ENCODE measurements around the gene CCDC120. TPM values are rescaled to one million over a fixed set of nuclear protein-coding genes. Genes with fewer than 3 reads are reported as not detected.

CCDC120 gene
- total RNA-seq, 1 experiment from 2014 or later: 11.0 TPM

DNA sequence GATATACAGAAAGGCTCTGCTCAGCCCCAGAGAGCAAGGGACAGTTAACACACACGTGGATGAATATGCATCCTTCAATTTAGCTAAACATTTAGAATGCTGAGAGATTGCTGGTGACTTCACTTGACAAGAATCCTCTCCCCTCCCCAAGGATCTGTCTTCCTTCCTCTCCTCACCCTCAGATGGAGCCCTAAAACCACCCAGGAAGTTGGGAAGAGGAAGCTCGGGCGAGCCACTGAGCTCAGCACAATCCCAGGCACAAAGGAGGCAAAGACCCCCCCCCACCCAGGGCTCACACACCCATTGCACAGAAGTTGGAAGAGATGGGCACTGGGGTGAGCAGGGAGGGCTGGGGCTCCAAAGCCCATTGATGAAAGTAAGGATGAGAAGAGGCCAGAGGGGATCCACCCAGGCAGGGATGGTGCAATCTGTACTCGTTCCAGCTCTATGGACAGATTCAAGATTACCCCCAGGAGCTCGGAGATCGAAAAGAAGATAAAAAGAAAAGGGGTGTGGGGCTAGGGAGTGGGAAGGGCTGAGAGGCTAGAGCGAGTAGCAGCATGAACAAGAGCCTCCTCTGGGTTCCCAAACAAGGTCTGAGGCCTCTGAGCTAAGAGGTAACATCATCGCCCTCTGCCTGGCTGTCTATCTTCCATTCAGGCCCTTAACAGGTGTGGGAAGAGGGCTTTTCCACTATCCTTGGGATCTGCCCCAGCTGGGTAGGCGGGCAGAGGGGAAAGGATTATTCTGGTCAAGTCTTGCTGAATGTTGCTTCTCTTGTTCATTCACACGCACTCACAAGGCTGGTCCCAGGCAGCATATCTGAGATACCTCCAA is 16.8 kb upstream of the CCDC120 start:
- H3K27me3 ChIP-seq (ENCODE audit: control insufficient read depth, insufficient read depth, low read length): no peaks in the 10 kb centered on the region
- ATAC-seq: no peak
- CTCF ChIA-PET: interaction anchor here (0.6 to 0.7 kb wide), 2 partner anchors 39 to 273 kb away, joined by 3 to 7 read pairs; no protein-coding TSS in a partner anchor

DNA sequence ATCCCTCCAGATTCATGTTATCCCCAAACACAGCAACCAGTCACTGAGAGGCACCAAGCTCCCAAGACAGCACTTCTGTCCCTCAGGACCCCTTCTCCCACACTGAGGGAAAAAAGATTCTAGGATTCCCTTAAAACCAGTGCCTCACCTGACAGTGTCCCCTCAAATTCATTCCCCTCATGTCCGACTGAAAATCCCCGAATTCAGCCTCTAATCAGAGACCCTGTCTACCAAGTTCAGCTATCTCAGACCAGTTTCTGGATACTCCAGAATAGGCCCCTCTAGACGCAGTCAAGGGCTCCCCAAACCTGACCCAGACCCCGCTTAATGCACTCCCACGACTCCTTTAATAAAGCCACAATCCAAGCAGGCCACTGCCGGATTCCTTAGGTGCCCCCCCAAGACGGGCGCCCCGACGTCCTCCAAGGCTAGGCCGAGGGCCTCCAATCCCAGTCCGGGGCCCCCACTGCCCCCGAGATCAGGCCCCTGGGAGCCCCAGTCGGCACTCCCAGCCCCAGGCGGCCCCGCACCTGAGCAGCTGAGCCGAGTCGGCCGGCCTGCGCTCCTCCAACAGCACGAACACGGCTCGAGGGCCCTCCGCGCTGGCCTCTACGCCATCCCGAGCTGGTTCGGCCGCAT is 16.1 kb upstream of the CCDC120 start:
- in situ Hi-C loops (cut with HindIII; ENCODE audit: low pct_unique_long_range_greater_than_20kb, low sequenced_read_pairs): no loop called here
- intact Hi-C loops (cut with micrococcal nuclease; ENCODE audit: unreplicated experiment): loop anchor here (10.0 kb wide), 1 partner anchor 68 kb away; the partner anchor contains the start of gene KCND1
- Histone ChIP-seq H3K27ac (ENCODE audit: low read length) (peak overlapping the region; percentile 91), H3K36me3 (ENCODE audit: control insufficient read depth, insufficient read depth, low read length) (no peaks in the 10 kb centered on the region; the same call in 1 of the 2 replicates), H3K27me3 (ENCODE audit: control insufficient read depth, insufficient read depth, low read length) (no peaks in the 10 kb centered on the region), H3K4me1 (ENCODE audit: control insufficient read depth, insufficient read depth, low read length) (peaks cover 18% of the 10 kb centered on the region), H3K4me3 (ENCODE audit: low read depth in 2 of 2, low read length in 2 of 2) (peak overlapping the region; percentile 73 to 93), H3K9me3 (ENCODE audit: control insufficient read depth, insufficient read depth, low read depth, low read length) (no peaks in the 10 kb centered on the region)
- DNase-seq (ENCODE audit: low read depth, low spot score): no peak
- peak; percentile 1; the same call in 1 of the 2 replicates for ATAC-seq
- ChIA-PET POLR2A (interaction anchor here (1.8 kb wide), 1 partner anchor 84 kb away, joined by 7 read pairs; no protein-coding TSS in a partner anchor), CTCF (interaction anchor here (0.7 kb wide), 1 partner anchor 38 kb away, joined by 3 read pairs; no protein-coding TSS in a partner anchor)
- no TSS peak for BruUV-seq (replicated peaks)
- TF ChIP-seq, protein P1, sequence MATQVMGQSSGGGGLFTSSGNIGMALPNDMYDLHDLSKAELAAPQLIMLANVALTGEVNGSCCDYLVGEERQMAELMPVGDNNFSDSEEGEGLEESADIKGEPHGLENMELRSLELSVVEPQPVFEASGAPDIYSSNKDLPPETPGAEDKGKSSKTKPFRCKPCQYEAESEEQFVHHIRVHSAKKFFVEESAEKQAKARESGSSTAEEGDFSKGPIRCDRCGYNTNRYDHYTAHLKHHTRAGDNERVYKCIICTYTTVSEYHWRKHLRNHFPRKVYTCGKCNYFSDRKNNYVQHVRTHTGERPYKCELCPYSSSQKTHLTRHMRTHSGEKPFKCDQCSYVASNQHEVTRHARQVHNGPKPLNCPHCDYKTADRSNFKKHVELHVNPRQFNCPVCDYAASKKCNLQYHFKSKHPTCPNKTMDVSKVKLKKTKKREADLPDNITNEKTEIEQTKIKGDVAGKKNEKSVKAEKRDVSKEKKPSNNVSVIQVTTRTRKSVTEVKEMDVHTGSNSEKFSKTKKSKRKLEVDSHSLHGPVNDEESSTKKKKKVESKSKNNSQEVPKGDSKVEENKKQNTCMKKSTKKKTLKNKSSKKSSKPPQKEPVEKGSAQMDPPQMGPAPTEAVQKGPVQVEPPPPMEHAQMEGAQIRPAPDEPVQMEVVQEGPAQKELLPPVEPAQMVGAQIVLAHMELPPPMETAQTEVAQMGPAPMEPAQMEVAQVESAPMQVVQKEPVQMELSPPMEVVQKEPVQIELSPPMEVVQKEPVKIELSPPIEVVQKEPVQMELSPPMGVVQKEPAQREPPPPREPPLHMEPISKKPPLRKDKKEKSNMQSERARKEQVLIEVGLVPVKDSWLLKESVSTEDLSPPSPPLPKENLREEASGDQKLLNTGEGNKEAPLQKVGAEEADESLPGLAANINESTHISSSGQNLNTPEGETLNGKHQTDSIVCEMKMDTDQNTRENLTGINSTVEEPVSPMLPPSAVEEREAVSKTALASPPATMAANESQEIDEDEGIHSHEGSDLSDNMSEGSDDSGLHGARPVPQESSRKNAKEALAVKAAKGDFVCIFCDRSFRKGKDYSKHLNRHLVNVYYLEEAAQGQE (IDR thresholded peaks at IDR 0.05; ENCODE audit: insufficient read depth in 1 of 2, low read depth in 2 of 2, low read length in 1 of 2): no peak
- TF ChIP-seq TCF7L2 (IDR thresholded peaks at IDR 0.05; ENCODE audit: low read depth, low read length) (no peak), POLR2AphosphoS5 (IDR thresholded peaks at IDR 0.05; ENCODE audit: low read depth, low read length) (no peak), SIN3A (IDR thresholded peaks at IDR 0.05; ENCODE audit: borderline replicate concordance, insufficient read depth, low read depth, low read length) (no peak)
- TF ChIP-seq, protein P2, sequence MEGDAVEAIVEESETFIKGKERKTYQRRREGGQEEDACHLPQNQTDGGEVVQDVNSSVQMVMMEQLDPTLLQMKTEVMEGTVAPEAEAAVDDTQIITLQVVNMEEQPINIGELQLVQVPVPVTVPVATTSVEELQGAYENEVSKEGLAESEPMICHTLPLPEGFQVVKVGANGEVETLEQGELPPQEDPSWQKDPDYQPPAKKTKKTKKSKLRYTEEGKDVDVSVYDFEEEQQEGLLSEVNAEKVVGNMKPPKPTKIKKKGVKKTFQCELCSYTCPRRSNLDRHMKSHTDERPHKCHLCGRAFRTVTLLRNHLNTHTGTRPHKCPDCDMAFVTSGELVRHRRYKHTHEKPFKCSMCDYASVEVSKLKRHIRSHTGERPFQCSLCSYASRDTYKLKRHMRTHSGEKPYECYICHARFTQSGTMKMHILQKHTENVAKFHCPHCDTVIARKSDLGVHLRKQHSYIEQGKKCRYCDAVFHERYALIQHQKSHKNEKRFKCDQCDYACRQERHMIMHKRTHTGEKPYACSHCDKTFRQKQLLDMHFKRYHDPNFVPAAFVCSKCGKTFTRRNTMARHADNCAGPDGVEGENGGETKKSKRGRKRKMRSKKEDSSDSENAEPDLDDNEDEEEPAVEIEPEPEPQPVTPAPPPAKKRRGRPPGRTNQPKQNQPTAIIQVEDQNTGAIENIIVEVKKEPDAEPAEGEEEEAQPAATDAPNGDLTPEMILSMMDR (IDR thresholded peaks at IDR 0.05): no peak

More for the DNA sequence above, 16.8 kb upstream of the CCDC120 start:
- BruUV-seq (replicated peaks): TSS peak; percentile 90
- no peak for TF ChIP-seq POLR2AphosphoS5 (IDR thresholded peaks at IDR 0.05; ENCODE audit: low read depth, low read length)
- no peak for TF ChIP-seq TCF7L2 (IDR thresholded peaks at IDR 0.05; ENCODE audit: low read depth, low read length)
- TF ChIP-seq, protein P1 (IDR thresholded peaks at IDR 0.05; ENCODE audit: insufficient read depth in 1 of 2, low read depth in 2 of 2, low read length in 1 of 2): no peak
- TF ChIP-seq SIN3A (IDR thresholded peaks at IDR 0.05; ENCODE audit: borderline replicate concordance, insufficient read depth, low read depth, low read length): no peak
- TF ChIP-seq, protein P2 (IDR thresholded peaks at IDR 0.05): no peak
- Histone ChIP-seq H3K9me3 (ENCODE audit: control insufficient read depth, insufficient read depth, low read depth, low read length) (no peaks in the 10 kb centered on the region), H3K4me1 (ENCODE audit: control insufficient read depth, insufficient read depth, low read length) (peaks cover 18% of the 10 kb centered on the region), H3K27ac (ENCODE audit: low read length) (peak overlapping the region; percentile 91), H3K36me3 (ENCODE audit: control insufficient read depth, insufficient read depth, low read length) (no peaks in the 10 kb centered on the region; the same call in 1 of the 2 replicates), H3K4me3 (ENCODE audit: low read depth in 2 of 2, low read length in 2 of 2) (peak overlapping the region; percentile 73 to 93)
- intact Hi-C loops (cut with micrococcal nuclease; ENCODE audit: unreplicated experiment) (loop anchor here (10.0 kb wide), 1 partner anchor 67 kb away; the partner anchor contains the start of gene KCND1), in situ Hi-C loops (cut with HindIII; ENCODE audit: low pct_unique_long_range_greater_than_20kb, low sequenced_read_pairs) (no loop called here)
- DNase-seq (ENCODE audit: low read depth, low spot score): no peak
- POLR2A ChIA-PET: interaction anchor here (1.8 kb wide), 1 partner anchor 84 kb away, joined by 7 read pairs; no protein-coding TSS in a partner anchor

Data from Panc1 (cell line).